Endodermal cell (in vitro differentiated cells): Measurements from ENCODE around the gene ARPP21. TPM values are rescaled to one million over a fixed set of nuclear protein-coding genes. Genes with fewer than 3 reads are reported as not detected.
A peak's percentile ranks its signal among the peaks of the same experiment; 100 is the strongest.

Source experiments
- DNase-seq: peaks from one replicate; pipeline ENCODE4 v3.0.0-alpha.2; 2017
- H3K27ac ChIP-seq: 2 replicates; pipeline ENCODE4 v1.5.1; 2013; ENCODE audit warnings: mild to moderate bottlenecking, low read depth, low read length, moderate library complexity
- H3K27me3 ChIP-seq: 2 replicates; pipeline ENCODE4 v1.6.1; 2013; ENCODE audit warnings: mild to moderate bottlenecking, low read length, moderate library complexity; ENCODE audit not compliant: insufficient read depth, control insufficient read depth, poor library complexity, severe bottlenecking
- H3K36me3 ChIP-seq: 2 replicates; pipeline ENCODE4 v1.7.0; 2013; ENCODE audit warnings: mild to moderate bottlenecking, low read length, moderate library complexity; ENCODE audit not compliant: control insufficient read depth, insufficient read depth
- H3K4me1 ChIP-seq: one replicate; pipeline ENCODE4 v1.7.0; 2013; ENCODE audit warnings: low read length; ENCODE audit not compliant: control insufficient read depth, insufficient read depth
- H3K4me3 ChIP-seq: 2 replicates; pipeline ENCODE4 v1.5.1; 2013; ENCODE audit warnings: mild to moderate bottlenecking, low read length, moderate library complexity
- H3K9ac ChIP-seq: 2 replicates; pipeline ENCODE4 v1.6.1; 2013; ENCODE audit warnings: mild to moderate bottlenecking, low read length, moderate library complexity; ENCODE audit not compliant: poor library complexity, severe bottlenecking; ENCODE audit errors: extremely low read depth
- H3K9me3 ChIP-seq: 2 replicates; pipeline ENCODE4 v1.6.1; 2013; ENCODE audit warnings: mild to moderate bottlenecking, low read length, moderate library complexity; ENCODE audit not compliant: control insufficient read depth
- H3K27ac Mint-ChIP-seq: 2 replicates; pipeline ENCODE4 v1.8.0; 2020; ENCODE audit warnings: mixed read lengths
- H3K27me3 Mint-ChIP-seq: 2 replicates; pipeline ENCODE4 v1.8.0; 2021; ENCODE audit warnings: mild to moderate bottlenecking, mixed read lengths; ENCODE audit not compliant: insufficient read depth
- H3K36me3 Mint-ChIP-seq: 2 replicates; pipeline ENCODE4 v1.8.0; 2020; ENCODE audit warnings: low read depth, mixed read lengths
- H3K4me1 Mint-ChIP-seq: 2 replicates; pipeline ENCODE4 v1.8.0; 2020; ENCODE audit warnings: mixed read lengths
- H3K4me3 Mint-ChIP-seq: 2 replicates; pipeline ENCODE4 v1.8.0; 2020; ENCODE audit warnings: mild to moderate bottlenecking, moderate library complexity, mixed read lengths
- H3K9me3 Mint-ChIP-seq: 2 replicates; pipeline ENCODE4 v1.8.0; 2020; ENCODE audit warnings: mild to moderate bottlenecking, mixed read lengths
- WGBS, 2 experiments: methylation state at CpG; one replicate each; pipeline versions ENCODE4 v1.1.5 to v1.1.7; 2013; ENCODE audit warnings: missing lambda C conversion rate in 2 of 2, mixed read lengths in 1 of 2; ENCODE audit not compliant: insufficient coverage in 1 of 2, insufficient read length in 1 of 2; 5-methylcytosine and 5-hydroxymethylcytosine counted together
- total RNA-seq, 2 donors: library from RNA; stranded (reverse); fragmentation: NEBNext Ultra II Directional in 1 of 2; extraction: Animal tissue kit (Norgen Biotek cat#: 25700) in 1 of 2; gene quantifications; 2 replicates in 1 of 2; 3 replicates in 1 of 2; pipeline ENCODE4 v1.2.1, GENCODE V29; 2021
- TF ChIP-seq, protein P1 (sequence below): fragments of 200-600 bp; sonication (generic); conservative IDR thresholded peaks from 2 replicates; pipeline ENCODE4 v1.5.0; 2021; ENCODE audit warnings: antibody characterized with exemption, mild to moderate bottlenecking

The ARPP21 gene
- total RNA-seq, 2 donors from 2014 or later, result not detected

DNA sequence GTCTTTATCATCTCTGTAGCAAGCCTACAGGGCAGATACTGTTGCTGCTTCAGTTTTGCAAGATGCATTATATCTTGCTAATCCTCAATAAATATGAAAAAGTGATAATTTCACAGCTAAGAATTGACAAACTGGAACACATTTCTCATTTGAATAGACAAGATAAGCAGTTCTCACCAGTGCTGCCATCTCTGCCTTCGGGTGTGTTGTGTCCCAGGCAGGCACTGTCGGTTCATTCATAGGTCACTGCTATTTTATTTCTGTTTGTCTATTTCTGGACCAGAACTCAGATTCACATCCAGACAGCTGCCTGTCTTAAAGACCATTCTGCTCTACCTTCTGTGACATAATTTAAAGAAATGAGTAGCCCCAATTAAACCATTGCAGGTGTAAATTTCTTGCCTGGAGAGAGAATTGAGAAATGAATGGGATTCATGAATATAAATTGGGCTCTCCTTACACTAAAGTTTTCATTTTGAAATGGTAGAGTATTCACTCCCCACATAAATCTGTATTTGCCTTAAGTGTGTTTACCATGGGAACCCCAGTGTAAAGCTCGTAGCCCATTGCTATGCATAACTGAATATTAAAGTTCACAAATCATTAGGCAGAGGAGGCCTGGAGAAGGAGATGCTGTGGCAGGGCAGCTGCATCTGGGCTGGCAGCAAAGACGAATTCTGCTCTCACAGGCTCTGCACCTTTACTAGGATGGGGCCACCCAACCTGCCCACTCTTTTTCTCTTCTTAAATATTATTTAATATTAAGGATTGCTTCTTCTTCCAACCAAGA lies 149.9 kb downstream of the ARPP21 start:
- H3K4me1 Mint-ChIP-seq, result peaks cover 14% of the 10 kb centered on the region
- Histone ChIP-seq H3K4me3 (no peak overlapping the region), H3K27me3 (no peaks in the 10 kb centered on the region), H3K27ac (peak overlapping the region; percentile 57), H3K9me3 (no peaks in the 10 kb centered on the region), H3K9ac (no peak overlapping the region), H3K4me1 (no peaks in the 10 kb centered on the region), H3K36me3 (no peaks in the 10 kb centered on the region)
- TF ChIP-seq, protein P1, sequence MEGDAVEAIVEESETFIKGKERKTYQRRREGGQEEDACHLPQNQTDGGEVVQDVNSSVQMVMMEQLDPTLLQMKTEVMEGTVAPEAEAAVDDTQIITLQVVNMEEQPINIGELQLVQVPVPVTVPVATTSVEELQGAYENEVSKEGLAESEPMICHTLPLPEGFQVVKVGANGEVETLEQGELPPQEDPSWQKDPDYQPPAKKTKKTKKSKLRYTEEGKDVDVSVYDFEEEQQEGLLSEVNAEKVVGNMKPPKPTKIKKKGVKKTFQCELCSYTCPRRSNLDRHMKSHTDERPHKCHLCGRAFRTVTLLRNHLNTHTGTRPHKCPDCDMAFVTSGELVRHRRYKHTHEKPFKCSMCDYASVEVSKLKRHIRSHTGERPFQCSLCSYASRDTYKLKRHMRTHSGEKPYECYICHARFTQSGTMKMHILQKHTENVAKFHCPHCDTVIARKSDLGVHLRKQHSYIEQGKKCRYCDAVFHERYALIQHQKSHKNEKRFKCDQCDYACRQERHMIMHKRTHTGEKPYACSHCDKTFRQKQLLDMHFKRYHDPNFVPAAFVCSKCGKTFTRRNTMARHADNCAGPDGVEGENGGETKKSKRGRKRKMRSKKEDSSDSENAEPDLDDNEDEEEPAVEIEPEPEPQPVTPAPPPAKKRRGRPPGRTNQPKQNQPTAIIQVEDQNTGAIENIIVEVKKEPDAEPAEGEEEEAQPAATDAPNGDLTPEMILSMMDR, result no peak
- no peak overlapping the region for H3K4me3 Mint-ChIP-seq
- no peaks in the 10 kb centered on the region for H3K27me3 Mint-ChIP-seq
- no peaks in the 10 kb centered on the region for H3K36me3 Mint-ChIP-seq
- WGBS, 2 experiments, result 88 to 100% methylated on average over 3 to 4 of the region's 4 CpGs
- H3K27ac Mint-ChIP-seq, result no peak overlapping the region
- H3K9me3 Mint-ChIP-seq, result no peaks in the 10 kb centered on the region
- no peak for DNase-seq

DNA sequence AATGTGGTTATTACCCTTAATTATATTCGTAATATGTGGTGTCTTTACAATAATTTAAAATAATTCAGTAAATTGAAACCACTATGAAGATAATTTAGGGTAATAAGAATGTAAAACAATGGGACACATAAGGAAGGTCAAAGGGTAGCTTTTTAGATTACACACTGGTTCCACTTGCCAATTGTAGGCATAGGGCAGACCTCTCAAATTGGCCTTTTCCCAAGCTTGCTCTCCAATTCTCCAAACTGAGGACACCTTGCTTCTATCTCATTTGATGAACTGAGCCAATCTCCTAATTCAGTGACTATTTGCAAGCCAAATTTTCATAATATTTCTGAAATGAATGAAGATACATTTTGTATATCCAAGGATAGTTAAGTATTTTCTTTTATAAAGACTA lies 151.4 kb downstream of the ARPP21 start:
- no peak overlapping the region for H3K27ac ChIP-seq
- no peaks in the 10 kb centered on the region for H3K36me3 ChIP-seq
- Mint-ChIP-seq H3K4me1 (peaks cover 5% of the 10 kb centered on the region), H3K36me3 (no peaks in the 10 kb centered on the region), H3K27me3 (no peaks in the 10 kb centered on the region), H3K9me3 (no peaks in the 10 kb centered on the region), H3K4me3 (no peak overlapping the region), H3K27ac (no peak overlapping the region)
- H3K9me3 ChIP-seq, result no peaks in the 10 kb centered on the region
- H3K4me1 ChIP-seq, result no peaks in the 10 kb centered on the region
- DNase-seq, result no peak
- H3K27me3 ChIP-seq, result no peaks in the 10 kb centered on the region
- TF ChIP-seq, protein P1, result no peak
- no peak overlapping the region for H3K4me3 ChIP-seq
- no peak overlapping the region for H3K9ac ChIP-seq
- 100% methylated on average over 1 of the region's 1 CpG; no CpG with 5 or more reads in 1 of the 2 experiments for WGBS, 2 experiments

DNA sequence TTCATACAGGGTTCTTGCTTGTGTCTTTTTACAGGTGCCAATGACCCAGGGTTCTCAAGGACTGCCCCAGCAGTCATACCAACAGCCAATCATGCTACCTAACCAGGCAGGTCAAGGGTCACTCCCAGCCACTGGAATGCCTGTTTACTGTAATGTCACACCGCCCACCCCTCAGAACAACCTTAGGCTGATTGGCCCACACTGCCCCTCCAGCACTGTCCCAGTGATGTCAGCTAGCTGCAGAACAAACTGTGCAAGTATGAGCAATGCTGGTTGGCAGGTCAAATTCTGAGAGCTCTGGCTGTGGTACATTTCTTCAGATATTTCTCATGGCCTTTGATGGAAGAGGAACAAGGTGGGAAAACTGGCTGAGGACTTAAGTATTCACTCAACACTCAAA lies 154.3 kb downstream of the ARPP21 start:
- H3K9me3 ChIP-seq, result no peaks in the 10 kb centered on the region
- TF ChIP-seq, protein P1, result no peak
- WGBS, 2 experiments, result 89% methylated on average over 1 of the region's 1 CpG; no CpG with 5 or more reads in 1 of the 2 experiments

More for the DNA sequence above, 154.3 kb downstream of the ARPP21 start:
- no peaks in the 10 kb centered on the region for H3K9me3 Mint-ChIP-seq
- H3K4me3 ChIP-seq, result no peak overlapping the region
- H3K27me3 ChIP-seq, result no peaks in the 10 kb centered on the region
- H3K4me1 Mint-ChIP-seq, result no peaks in the 10 kb centered on the region
- no peak overlapping the region for H3K4me3 Mint-ChIP-seq
- no peak overlapping the region for H3K9ac ChIP-seq
- no peaks in the 10 kb centered on the region for H3K4me1 ChIP-seq
- H3K36me3 ChIP-seq, result no peaks in the 10 kb centered on the region
- DNase-seq, result no peak
- no peaks in the 10 kb centered on the region for H3K27me3 Mint-ChIP-seq
- H3K27ac Mint-ChIP-seq, result no peak overlapping the region
- no peak overlapping the region for H3K27ac ChIP-seq
- no peaks in the 10 kb centered on the region for H3K36me3 Mint-ChIP-seq
